Uterus (tissue), 4 donors: ENCODE data around the gene SIRT3. TPM values are rescaled to one million over a fixed set of nuclear protein-coding genes. Genes with fewer than 3 reads are reported as not detected.

Experiments used
- DNase-seq, 2 donors: peaks; one replicate each; pipeline ENCODE4 v3.0.0-alpha.2; 2019 to 2020
- H3K27ac ChIP-seq, 2 donors: fragments of 200-600 bp; sonication (generic); 1 replicate in 1 of 2; 2 replicates in 1 of 2; pipeline ENCODE4 v1.5.1; 2016 to 2018
- H3K27me3 ChIP-seq, 2 donors: fragments of 200-600 bp; sonication (generic); one replicate each; pipeline ENCODE4 v1.5.1; 2018 to 2019; ENCODE audit warnings: control low read depth in 1 of 2
- H3K36me3 ChIP-seq, 2 donors: fragments of 200-600 bp; sonication (generic); one replicate each; pipeline ENCODE4 v1.5.1; 2019; ENCODE audit warnings: control low read depth in 1 of 2
- H3K4me1 ChIP-seq, 2 donors: fragments of 200-600 bp; sonication (generic); one replicate each; pipeline ENCODE4 v1.5.1; 2018 to 2019; ENCODE audit warnings: control low read depth in 1 of 2
- H3K4me3 ChIP-seq, 2 donors: fragments of 200-600 bp; sonication (generic); 1 replicate in 1 of 2; 2 replicates in 1 of 2; pipeline ENCODE4 v1.5.1; 2018 to 2019; ENCODE audit warnings: mild to moderate bottlenecking in 1 of 2
- H3K9me3 ChIP-seq, 2 donors: fragments of 200-600 bp; sonication (generic); one replicate each; pipeline ENCODE4 v1.5.1; 2019; ENCODE audit warnings: control low read depth in 1 of 2
- CTCF ChIP-seq, 4 experiments: fragments of 200-600 bp in 2 of 4; fragments of 450-650 bp in 2 of 4; sonication (generic) in 2 of 4; IDR thresholded peaks; one replicate each; pipeline ENCODE4 v1.5.1; 2016 to 2019; ENCODE audit warnings: antibody characterized with exemption in 4 of 4, mild to moderate bottlenecking in 2 of 4, moderate library complexity in 1 of 4
- POLR2A ChIP-seq, 2 donors: fragments of 450-650 bp; IDR thresholded peaks; one replicate each; pipeline ENCODE4 v1.6.1; 2016; ENCODE audit warnings: antibody characterized with exemption in 2 of 2, mild to moderate bottlenecking in 1 of 2, moderate library complexity in 1 of 2
- intact Hi-C: fragments of 100-400 bp; cut with DNase I; formaldehyde crosslinking; loops from one replicate; pipeline ENCODE4 v1.15.1; 2023; ENCODE audit warnings: low total_unique reads
- total RNA-seq, 4 donors: library from RNA; depleted of rRNA in 3 of 4; stranded (reverse); fragments of >200 nt in 3 of 4; gene quantifications; one replicate each; pipeline versions ENCODE4 v1.1.0 to v1.2.4, GENCODE V29; 2014 to 2023
- donor health status: DM: yes; HTN: yes; CAD: no.

SIRT3 gene
- total RNA-seq, 4 donors from 2014 or later, result 1.5 to 25.9 (median 9.8) TPM

GRCh38 chr11:253886-254270 is 17.7 kb upstream of the SIRT3 start:
- no peaks in the 10 kb centered on the region for H3K36me3 ChIP-seq
- no peaks in the 10 kb centered on the region for H3K27me3 ChIP-seq
- H3K27ac ChIP-seq, result no peak overlapping the region
- H3K4me3 ChIP-seq, result no peak overlapping the region
- no peaks in the 10 kb centered on the region for H3K4me1 ChIP-seq
- DNase-seq, result no peak
- H3K9me3 ChIP-seq, result no peaks in the 10 kb centered on the region
- intact Hi-C loops, result no loop called here
- TF ChIP-seq POLR2A (IDR thresholded peaks at IDR 0.05) (no peak), CTCF (IDR thresholded peaks at IDR 0.05) (no peak)

GRCh38 chr11:253160-253885 is 17.2 kb upstream of the SIRT3 start:
- no peak overlapping the region for H3K4me3 ChIP-seq
- no peak for TF ChIP-seq CTCF (IDR thresholded peaks at IDR 0.05)
- no peak for TF ChIP-seq POLR2A (IDR thresholded peaks at IDR 0.05)

GRCh38 chr11:252666-253065 is 16.5 kb upstream of the SIRT3 start:
- H3K27ac ChIP-seq, result no peak overlapping the region
- TF ChIP-seq CTCF (IDR thresholded peaks at IDR 0.05), result no peak
- no peak for TF ChIP-seq POLR2A (IDR thresholded peaks at IDR 0.05)
- H3K27me3 ChIP-seq, result no peaks in the 10 kb centered on the region
- intact Hi-C loops, result no loop called here
- no peaks in the 10 kb centered on the region for H3K4me1 ChIP-seq
- H3K4me3 ChIP-seq, result no peak overlapping the region
- H3K36me3 ChIP-seq, result no peaks in the 10 kb centered on the region
- no peaks in the 10 kb centered on the region for H3K9me3 ChIP-seq
- DNase-seq, result no peak

More at GRCh38 chr11:253160-253885, 17.2 kb upstream of the SIRT3 start:
- Histone ChIP-seq H3K27me3 (no peaks in the 10 kb centered on the region), H3K9me3 (no peaks in the 10 kb centered on the region), H3K36me3 (no peaks in the 10 kb centered on the region), H3K27ac (no peak overlapping the region), H3K4me1 (no peaks in the 10 kb centered on the region)
- DNase-seq, result no peak
- intact Hi-C loops, result no loop called here

- no peaks in the 10 kb centered on the region for H3K36me3 ChIP-seq
- no peaks in the 10 kb centered on the region for H3K27me3 ChIP-seq
- no peak for DNase-seq
- no peak overlapping the region for H3K4me3 ChIP-seq
- no peaks in the 10 kb centered on the region for H3K4me1 ChIP-seq
- H3K27ac ChIP-seq, result no peak overlapping the region
- TF ChIP-seq CTCF (IDR thresholded peaks at IDR 0.05), result no peak
- no peak for TF ChIP-seq POLR2A (IDR thresholded peaks at IDR 0.05)
- no peaks in the 10 kb centered on the region for H3K9me3 ChIP-seq
- intact Hi-C loops, result no loop called here
Measured at GRCh38 chr11:251550-251949, 15.4 kb upstream of the SIRT3 start.

- no peaks in the 10 kb centered on the region for H3K4me1 ChIP-seq
- no peak overlapping the region for H3K4me3 ChIP-seq
- H3K36me3 ChIP-seq, result no peaks in the 10 kb centered on the region
- H3K27ac ChIP-seq, result no peak overlapping the region
- TF ChIP-seq CTCF (IDR thresholded peaks at IDR 0.05), result peak; percentile 39 to 49 (median 42)
- no peak for TF ChIP-seq POLR2A (IDR thresholded peaks at IDR 0.05)
- peak in 1 of 2 donors; percentile 46 for DNase-seq
- intact Hi-C loops, result no loop called here
- H3K27me3 ChIP-seq, result no peaks in the 10 kb centered on the region
- H3K9me3 ChIP-seq, result no peaks in the 10 kb centered on the region
Measured at GRCh38 chr11:250740-251299, 14.7 kb upstream of the SIRT3 start.
